Central memory CD8-positive, alpha-beta T cell (primary cell): ENCODE results near the gene GDF2.

Experiments used
- ATAC-seq: fragments of 150-1000 bp; cut with Tn5 transposase; replicated peaks from 2 replicates; pipeline ENCODE4 v1.10.0; 2022; ENCODE audit warnings: mild to moderate bottlenecking, moderate FRiP score, moderate number of reproducible peaks; ENCODE audit not compliant: poor library complexity, severe bottlenecking; ENCODE audit errors: extremely low read depth
- DNase-seq, 2 donors: peaks; one replicate each; pipeline ENCODE4 v3.0.0; 2021; ENCODE audit warnings: low spot score in 2 of 2
- H3K27ac Mint-ChIP-seq: one replicate; pipeline ENCODE4 v1.8.0; 2022; ENCODE audit warnings: low read depth, mild to moderate bottlenecking, moderate library complexity, mixed read lengths
- H3K27me3 Mint-ChIP-seq: one replicate; pipeline ENCODE4 v1.8.0; 2022; ENCODE audit warnings: mixed read lengths
- H3K36me3 Mint-ChIP-seq: one replicate; pipeline ENCODE4 v1.8.0; 2022; ENCODE audit warnings: mild to moderate bottlenecking, moderate library complexity, mixed read lengths; ENCODE audit not compliant: insufficient read depth
- H3K4me1 Mint-ChIP-seq: one replicate; pipeline ENCODE4 v1.8.0; 2022; ENCODE audit warnings: mixed read lengths
- H3K4me3 Mint-ChIP-seq: one replicate; pipeline ENCODE4 v1.8.0; 2022; ENCODE audit warnings: mild to moderate bottlenecking, moderate library complexity, mixed read lengths
- H3K9me3 Mint-ChIP-seq: one replicate; pipeline ENCODE4 v1.8.0; 2022; ENCODE audit warnings: mixed read lengths

The GDF2 gene

GRCh38 chr10:47308775-47309174 lies 13.5 kb upstream of the GDF2 start:
- H3K9me3 Mint-ChIP-seq, result no peaks in the 10 kb centered on the region
- no peak overlapping the region for H3K27ac Mint-ChIP-seq
- no peak for ATAC-seq
- H3K36me3 Mint-ChIP-seq, result no peaks in the 10 kb centered on the region
- peaks cover 14% of the 10 kb centered on the region for H3K4me1 Mint-ChIP-seq
- DNase-seq, result no peak
- no peaks in the 10 kb centered on the region for H3K27me3 Mint-ChIP-seq
- H3K4me3 Mint-ChIP-seq, result no peak overlapping the region

- no peaks in the 10 kb centered on the region for H3K9me3 Mint-ChIP-seq
- no peak for DNase-seq
- no peak overlapping the region for H3K27ac Mint-ChIP-seq
- no peaks in the 10 kb centered on the region for H3K36me3 Mint-ChIP-seq
- no peaks in the 10 kb centered on the region for H3K27me3 Mint-ChIP-seq
- ATAC-seq, result no peak
- no peak overlapping the region for H3K4me3 Mint-ChIP-seq
- peaks cover 14% of the 10 kb centered on the region for H3K4me1 Mint-ChIP-seq
Observed at GRCh38 chr10:47309408-47310089, 12.7 kb upstream of the GDF2 start.

DNA sequence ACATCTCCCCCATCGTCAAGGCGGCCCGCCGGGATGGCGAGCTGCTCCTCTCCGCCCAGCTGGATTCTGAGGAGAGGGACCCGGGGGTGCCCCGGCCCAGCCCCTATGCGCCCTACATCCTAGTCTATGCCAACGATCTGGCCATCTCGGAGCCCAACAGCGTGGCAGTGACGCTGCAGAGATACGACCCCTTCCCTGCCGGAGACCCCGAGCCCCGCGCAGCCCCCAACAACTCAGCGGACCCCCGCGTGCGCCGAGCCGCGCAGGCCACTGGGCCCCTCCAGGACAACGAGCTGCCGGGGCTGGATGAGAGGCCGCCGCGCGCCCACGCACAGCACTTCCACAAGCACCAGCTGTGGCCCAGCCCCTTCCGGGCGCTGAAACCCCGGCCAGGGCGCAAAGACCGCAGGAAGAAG lies 12.2 kb upstream of the GDF2 start:
- Mint-ChIP-seq H3K36me3 (no peaks in the 10 kb centered on the region), H3K27ac (no peak overlapping the region), H3K4me3 (no peak overlapping the region), H3K4me1 (peaks cover 14% of the 10 kb centered on the region), H3K9me3 (no peaks in the 10 kb centered on the region), H3K27me3 (no peaks in the 10 kb centered on the region)
- DNase-seq (no peak), ATAC-seq (no peak)

- Mint-ChIP-seq H3K36me3 (no peaks in the 10 kb centered on the region), H3K4me1 (peaks cover 14% of the 10 kb centered on the region), H3K27ac (no peak overlapping the region), H3K4me3 (peak overlapping the region; percentile 46), H3K9me3 (no peaks in the 10 kb centered on the region), H3K27me3 (no peaks in the 10 kb centered on the region)
- peak in 1 of 2 donors; percentile 38 for DNase-seq
- ATAC-seq, result peak; percentile 83
Observed at GRCh38 chr10:47311193-47311931, 10.9 kb upstream of the GDF2 start.

GRCh38 chr10:47311932-47312662 lies 10.2 kb upstream of the GDF2 start:
- Mint-ChIP-seq H3K4me1 (peaks cover 14% of the 10 kb centered on the region), H3K36me3 (no peaks in the 10 kb centered on the region), H3K27me3 (peaks cover 4% of the 10 kb centered on the region), H3K27ac (no peak overlapping the region), H3K4me3 (peak overlapping the region; percentile 46), H3K9me3 (no peaks in the 10 kb centered on the region)
- ATAC-seq (peak; percentile 75), DNase-seq (peak; percentile 60 to 61)

- Mint-ChIP-seq H3K27ac (no peak overlapping the region), H3K36me3 (no peaks in the 10 kb centered on the region), H3K4me1 (peaks cover 14% of the 10 kb centered on the region), H3K9me3 (no peaks in the 10 kb centered on the region), H3K4me3 (no peak overlapping the region), H3K27me3 (peaks cover 10% of the 10 kb centered on the region)
- no peak for ATAC-seq
- no peak for DNase-seq
Observed at GRCh38 chr10:47312663-47312995, 9.6 kb upstream of the GDF2 start.

DNA sequence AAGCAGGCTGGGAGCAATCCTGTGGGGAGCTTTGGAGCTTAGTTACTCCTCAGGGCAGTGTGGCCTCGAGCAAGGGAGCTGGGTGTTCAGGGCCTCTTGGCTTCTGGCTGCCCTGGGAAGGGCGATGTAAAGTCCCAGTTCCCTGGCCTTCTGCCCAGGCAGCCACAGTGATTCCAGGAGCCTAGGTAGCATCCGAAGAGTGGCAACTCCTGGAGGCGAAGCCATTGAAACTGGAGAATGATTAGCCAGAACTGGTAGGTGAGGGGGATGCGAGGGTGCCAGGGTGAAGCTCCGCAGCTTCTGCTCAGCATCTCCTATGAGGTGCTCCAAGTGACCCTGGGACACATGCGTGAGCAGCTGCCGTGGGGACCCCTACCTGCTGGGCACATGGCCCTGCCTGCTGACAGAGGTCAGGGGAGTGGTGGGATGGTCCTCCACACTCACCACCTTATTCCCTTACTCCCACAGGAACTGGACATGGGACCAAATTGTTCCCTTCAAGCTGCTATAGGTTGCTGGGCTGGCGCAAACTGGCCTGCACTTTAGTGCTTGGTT lies 7.8 kb upstream of the GDF2 start:
- DNase-seq (no peak), ATAC-seq (no peak)
- Mint-ChIP-seq H3K27me3 (peaks cover 12% of the 10 kb centered on the region), H3K4me1 (peaks cover 14% of the 10 kb centered on the region), H3K27ac (no peak overlapping the region), H3K9me3 (no peaks in the 10 kb centered on the region), H3K36me3 (no peaks in the 10 kb centered on the region), H3K4me3 (no peak overlapping the region)

- no peak overlapping the region for H3K4me3 Mint-ChIP-seq
- H3K27me3 Mint-ChIP-seq, result peaks cover 12% of the 10 kb centered on the region
- DNase-seq (no peak), ATAC-seq (no peak)
- no peaks in the 10 kb centered on the region for H3K9me3 Mint-ChIP-seq
- peaks cover 14% of the 10 kb centered on the region for H3K4me1 Mint-ChIP-seq
- no peaks in the 10 kb centered on the region for H3K36me3 Mint-ChIP-seq
- no peak overlapping the region for H3K27ac Mint-ChIP-seq
Observed at GRCh38 chr10:47315421-47315820, 6.8 kb upstream of the GDF2 start.

DNA sequence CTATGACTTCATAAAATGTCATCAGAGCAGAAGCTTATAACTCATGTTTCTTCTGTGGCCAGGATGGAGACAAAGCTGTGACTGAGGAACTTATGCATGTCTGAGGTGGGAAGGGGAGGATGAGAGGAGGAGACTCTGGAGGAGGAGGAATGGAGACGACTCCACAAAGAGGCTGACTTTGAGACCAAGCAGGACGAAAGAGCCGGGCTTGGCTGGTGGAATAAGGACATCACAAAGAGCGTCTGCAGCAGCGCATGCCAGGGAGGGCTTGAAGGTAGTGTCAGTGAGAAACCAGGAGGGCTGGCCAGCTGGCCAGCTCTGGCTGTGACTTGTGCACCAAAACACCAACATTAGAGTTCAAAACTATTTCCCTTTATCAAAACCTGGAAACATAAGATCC lies 6.1 kb upstream of the GDF2 start:
- no peaks in the 10 kb centered on the region for H3K36me3 Mint-ChIP-seq
- peaks cover 19% of the 10 kb centered on the region for H3K27me3 Mint-ChIP-seq
- no peak overlapping the region for H3K27ac Mint-ChIP-seq
- H3K4me1 Mint-ChIP-seq, result peaks cover 12% of the 10 kb centered on the region
- H3K9me3 Mint-ChIP-seq, result no peaks in the 10 kb centered on the region
- ATAC-seq, result no peak
- DNase-seq, result no peak
- H3K4me3 Mint-ChIP-seq, result no peak overlapping the region

DNA sequence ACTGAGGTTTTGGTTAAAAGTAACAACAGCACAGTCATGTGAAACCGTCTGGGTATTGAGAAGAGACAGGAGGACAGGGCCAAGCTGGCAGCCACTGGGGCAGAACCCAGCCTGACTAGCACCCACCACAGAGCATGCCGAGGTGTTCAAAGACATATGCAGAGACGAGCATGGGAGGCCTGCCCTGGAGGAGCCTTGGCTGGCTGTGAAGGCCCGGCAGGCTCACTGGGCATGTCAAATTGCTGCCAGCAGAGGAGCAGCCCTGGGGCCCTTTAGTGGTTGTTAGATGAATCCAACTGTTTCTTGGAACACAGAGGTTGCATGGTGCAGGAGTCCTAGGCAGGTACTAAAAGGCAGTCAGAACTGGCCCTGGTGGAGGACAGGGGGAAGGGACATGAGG lies 5.0 kb upstream of the GDF2 start:
- DNase-seq (no peak), ATAC-seq (no peak)
- Mint-ChIP-seq H3K36me3 (no peaks in the 10 kb centered on the region), H3K4me1 (peaks cover under 1% of the 10 kb centered on the region), H3K9me3 (no peaks in the 10 kb centered on the region), H3K4me3 (no peak overlapping the region), H3K27ac (no peak overlapping the region), H3K27me3 (peaks cover 28% of the 10 kb centered on the region)

DNA sequence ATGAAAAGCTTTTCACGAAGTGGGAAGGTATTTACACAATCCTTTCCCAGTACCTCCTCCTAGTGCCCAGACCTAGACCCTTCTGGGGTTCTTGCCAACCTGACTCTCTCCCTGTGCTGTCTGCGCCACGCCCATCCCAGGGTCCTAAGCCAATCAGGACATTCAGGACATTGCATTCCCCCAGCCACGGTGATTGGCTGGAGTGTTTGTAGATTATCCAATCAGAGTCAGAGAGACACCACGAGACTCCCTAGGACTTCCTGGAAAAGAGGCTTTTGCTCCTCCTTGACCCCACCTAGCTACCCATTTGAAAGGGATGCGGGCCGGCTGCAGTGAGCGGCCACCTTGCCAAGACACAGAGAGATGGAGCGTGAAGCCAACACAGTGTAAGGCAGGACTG lies 3.5 kb upstream of the GDF2 start:
- ATAC-seq (no peak), DNase-seq (no peak)
- Mint-ChIP-seq H3K27me3 (peaks cover 32% of the 10 kb centered on the region), H3K27ac (no peak overlapping the region), H3K9me3 (no peaks in the 10 kb centered on the region), H3K4me1 (no peaks in the 10 kb centered on the region), H3K4me3 (no peak overlapping the region), H3K36me3 (no peaks in the 10 kb centered on the region)

DNA sequence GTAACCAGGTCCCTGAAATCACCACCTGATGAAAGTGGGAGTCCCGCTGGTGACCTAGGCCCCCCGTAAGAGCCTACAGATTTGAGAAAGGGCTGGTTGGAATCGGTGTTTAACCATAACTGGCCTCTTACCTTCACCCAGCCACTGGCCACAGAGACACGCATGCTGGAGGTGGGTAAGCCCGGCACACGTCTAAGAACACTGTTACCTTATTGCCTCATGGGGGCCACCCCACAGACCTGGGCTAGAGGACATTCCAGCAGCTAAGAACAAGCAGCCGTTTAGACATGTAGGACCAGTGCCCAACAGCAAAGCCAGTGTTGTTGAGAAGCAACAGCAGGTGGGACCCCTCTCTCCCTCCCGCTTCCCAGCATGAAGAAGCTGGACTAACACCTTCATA lies 2.5 kb upstream of the GDF2 start:
- Mint-ChIP-seq H3K36me3 (no peaks in the 10 kb centered on the region), H3K27ac (no peak overlapping the region), H3K4me1 (no peaks in the 10 kb centered on the region), H3K9me3 (no peaks in the 10 kb centered on the region), H3K27me3 (peaks cover 32% of the 10 kb centered on the region), H3K4me3 (no peak overlapping the region)
- no peak for ATAC-seq
- DNase-seq, result no peak
